ENCODE measurements around the gene RAB3B. TPM values are rescaled to one million over a fixed set of nuclear protein-coding genes. Genes with fewer than 3 reads are reported as not detected.

Gene RAB3B
- total RNA-seq, 2 experiments from 2014 or later: 0.11 to 0.13 TPM

DNA sequence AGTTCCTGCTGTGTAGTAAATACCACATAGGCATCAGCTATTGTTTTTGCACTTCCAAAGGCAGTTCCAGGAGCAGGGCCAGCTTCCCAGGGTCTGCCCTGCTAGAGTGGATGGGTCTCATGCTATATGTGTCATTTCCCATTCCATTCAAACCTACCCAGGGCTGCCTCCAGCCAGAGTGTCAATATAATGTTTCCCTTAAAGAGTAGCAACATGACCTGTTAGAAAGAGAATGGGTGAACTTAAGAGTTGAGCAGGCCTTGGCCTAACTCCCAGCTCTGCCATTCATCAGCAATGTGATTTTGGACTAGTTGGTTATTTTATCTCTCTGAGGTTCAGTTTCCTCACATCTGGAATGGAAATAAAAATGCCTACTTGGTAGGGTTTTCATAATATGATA is 44.9 kb downstream of the RAB3B start:
- H3K9me3 Mint-ChIP-seq: peaks cover 13% of the 10 kb centered on the region
- POLR2A ChIA-PET: no interaction called here
- intact Hi-C loops (cut with micrococcal nuclease): no loop called here
- H3K27ac Mint-ChIP-seq: no peak overlapping the region
- peaks cover 2% of the 10 kb centered on the region for H3K27me3 Mint-ChIP-seq
- no peak for ATAC-seq
- no peak overlapping the region for H3K4me3 Mint-ChIP-seq
- DNase-seq: no peak
- CTCF ChIA-PET: no interaction called here
- H3K4me1 Mint-ChIP-seq (ENCODE audit: low read depth): no peaks in the 10 kb centered on the region
- TF ChIP-seq, protein P1, sequence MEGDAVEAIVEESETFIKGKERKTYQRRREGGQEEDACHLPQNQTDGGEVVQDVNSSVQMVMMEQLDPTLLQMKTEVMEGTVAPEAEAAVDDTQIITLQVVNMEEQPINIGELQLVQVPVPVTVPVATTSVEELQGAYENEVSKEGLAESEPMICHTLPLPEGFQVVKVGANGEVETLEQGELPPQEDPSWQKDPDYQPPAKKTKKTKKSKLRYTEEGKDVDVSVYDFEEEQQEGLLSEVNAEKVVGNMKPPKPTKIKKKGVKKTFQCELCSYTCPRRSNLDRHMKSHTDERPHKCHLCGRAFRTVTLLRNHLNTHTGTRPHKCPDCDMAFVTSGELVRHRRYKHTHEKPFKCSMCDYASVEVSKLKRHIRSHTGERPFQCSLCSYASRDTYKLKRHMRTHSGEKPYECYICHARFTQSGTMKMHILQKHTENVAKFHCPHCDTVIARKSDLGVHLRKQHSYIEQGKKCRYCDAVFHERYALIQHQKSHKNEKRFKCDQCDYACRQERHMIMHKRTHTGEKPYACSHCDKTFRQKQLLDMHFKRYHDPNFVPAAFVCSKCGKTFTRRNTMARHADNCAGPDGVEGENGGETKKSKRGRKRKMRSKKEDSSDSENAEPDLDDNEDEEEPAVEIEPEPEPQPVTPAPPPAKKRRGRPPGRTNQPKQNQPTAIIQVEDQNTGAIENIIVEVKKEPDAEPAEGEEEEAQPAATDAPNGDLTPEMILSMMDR (IDR thresholded peaks at IDR 0.05): no peak
- no peaks in the 10 kb centered on the region for H3K36me3 Mint-ChIP-seq (ENCODE audit: low read depth)

GRCh38 chr1:51942281-51942680 is 48.2 kb downstream of the RAB3B start:
- Mint-ChIP-seq H3K4me3 (no peak overlapping the region), H3K36me3 (ENCODE audit: low read depth) (no peaks in the 10 kb centered on the region), H3K4me1 (ENCODE audit: low read depth) (no peaks in the 10 kb centered on the region), H3K9me3 (peaks cover 16% of the 10 kb centered on the region), H3K27ac (no peak overlapping the region), H3K27me3 (peaks cover 1% of the 10 kb centered on the region)
- TF ChIP-seq, protein P1 (IDR thresholded peaks at IDR 0.05): no peak
- DNase-seq: no peak
- POLR2A ChIA-PET: no interaction called here
- no peak for ATAC-seq
- intact Hi-C loops (cut with micrococcal nuclease): no loop called here
- CTCF ChIA-PET: interaction anchor here (1.0 to 2.5 kb wide), 3 partner anchors 15 to 45 kb away, joined by 3 to 6 read pairs (median 5); no protein-coding TSS in a partner anchor

- H3K27me3 Mint-ChIP-seq: peaks cover 1% of the 10 kb centered on the region
- no peak overlapping the region for H3K4me3 Mint-ChIP-seq
- CTCF ChIA-PET: interaction anchor here (1.0 to 1.3 kb wide), 2 partner anchors 14 to 39 kb away, joined by 3 to 5 read pairs; no protein-coding TSS in a partner anchor
- ATAC-seq: no peak
- no peak for DNase-seq
- TF ChIP-seq, protein P1 (IDR thresholded peaks at IDR 0.05): no peak
- H3K9me3 Mint-ChIP-seq: peaks cover 16% of the 10 kb centered on the region
- intact Hi-C loops (cut with micrococcal nuclease): no loop called here
- no peaks in the 10 kb centered on the region for H3K4me1 Mint-ChIP-seq (ENCODE audit: low read depth)
- POLR2A ChIA-PET: no interaction called here
- H3K36me3 Mint-ChIP-seq (ENCODE audit: low read depth): no peaks in the 10 kb centered on the region
- H3K27ac Mint-ChIP-seq: no peak overlapping the region
Observed at GRCh38 chr1:51941528-51941927, 49.0 kb downstream of the RAB3B start.

GRCh38 chr1:51937112-51937511 is 53.4 kb downstream of the RAB3B start:
- ChIA-PET POLR2A (no interaction called here), CTCF (no interaction called here)
- Mint-ChIP-seq H3K27me3 (peaks cover 1% of the 10 kb centered on the region), H3K9me3 (peaks cover 15% of the 10 kb centered on the region), H3K27ac (no peak overlapping the region), H3K4me3 (no peak overlapping the region), H3K4me1 (ENCODE audit: low read depth) (no peaks in the 10 kb centered on the region), H3K36me3 (ENCODE audit: low read depth) (no peaks in the 10 kb centered on the region)
- ATAC-seq (no peak), DNase-seq (no peak)
- TF ChIP-seq, protein P1 (IDR thresholded peaks at IDR 0.05): no peak
- intact Hi-C loops (cut with micrococcal nuclease): no loop called here

GRCh38 chr1:51936531-51936930 is 54.0 kb downstream of the RAB3B start:
- ATAC-seq (no peak), DNase-seq (no peak)
- H3K27ac Mint-ChIP-seq: no peak overlapping the region
- H3K27me3 Mint-ChIP-seq: peaks cover 1% of the 10 kb centered on the region
- ChIA-PET CTCF (interaction anchor here (1.5 kb wide), 1 partner anchor 9 kb away, joined by 3 read pairs; no protein-coding TSS in a partner anchor), POLR2A (no interaction called here)
- H3K4me3 Mint-ChIP-seq: no peak overlapping the region
- peaks cover 9% of the 10 kb centered on the region for H3K9me3 Mint-ChIP-seq
- no peaks in the 10 kb centered on the region for H3K36me3 Mint-ChIP-seq (ENCODE audit: low read depth)
- TF ChIP-seq, protein P1 (IDR thresholded peaks at IDR 0.05): no peak
- intact Hi-C loops (cut with micrococcal nuclease): no loop called here
- H3K4me1 Mint-ChIP-seq (ENCODE audit: low read depth): no peaks in the 10 kb centered on the region
